NCI-H1694 treated with DMSO at 0.1 percent for 48 hours (cell line): ENCODE measurements around the gene PCGF5.

ENCODE experiments used
- DNase-seq: peaks from one replicate; lab custom pipeline; 2025; lab: John Stamatoyannopoulos, UW

The PCGF5 gene

GRCh38 chr10:91328320-91328984 lies 108.0 kb downstream of the PCGF5 start:
- no peak for DNase-seq
